ENCODE data around the gene AP2B1.
"Not testable (repeated sequence)": the region's sequence is repeated elsewhere in the genome, so short reads cannot be mapped to it uniquely, and the experiment has no call there.

AP2B1 gene

DNA sequence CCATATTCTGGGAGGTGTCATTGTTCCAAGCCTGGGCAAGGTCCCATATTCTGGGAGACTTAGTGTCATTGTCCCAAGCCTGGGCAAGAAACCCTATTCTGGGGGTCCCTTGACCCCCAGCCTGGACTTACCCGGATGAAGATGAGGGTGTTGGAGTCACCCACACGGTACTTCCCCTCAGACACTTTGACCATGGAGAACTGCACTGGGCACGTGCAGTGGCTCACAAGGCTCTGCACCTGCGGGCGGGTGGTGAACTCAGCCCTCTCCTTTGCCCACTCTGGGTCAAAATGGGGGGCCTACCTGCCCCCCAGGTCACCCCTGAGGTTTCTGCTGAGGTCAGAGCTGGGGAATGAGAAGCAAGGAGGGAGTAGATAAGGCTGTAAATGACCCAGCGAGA, 161.9 kb downstream of the AP2B1 start:
- DNase-seq (ENCODE audit: low read depth): no peak

DNA sequence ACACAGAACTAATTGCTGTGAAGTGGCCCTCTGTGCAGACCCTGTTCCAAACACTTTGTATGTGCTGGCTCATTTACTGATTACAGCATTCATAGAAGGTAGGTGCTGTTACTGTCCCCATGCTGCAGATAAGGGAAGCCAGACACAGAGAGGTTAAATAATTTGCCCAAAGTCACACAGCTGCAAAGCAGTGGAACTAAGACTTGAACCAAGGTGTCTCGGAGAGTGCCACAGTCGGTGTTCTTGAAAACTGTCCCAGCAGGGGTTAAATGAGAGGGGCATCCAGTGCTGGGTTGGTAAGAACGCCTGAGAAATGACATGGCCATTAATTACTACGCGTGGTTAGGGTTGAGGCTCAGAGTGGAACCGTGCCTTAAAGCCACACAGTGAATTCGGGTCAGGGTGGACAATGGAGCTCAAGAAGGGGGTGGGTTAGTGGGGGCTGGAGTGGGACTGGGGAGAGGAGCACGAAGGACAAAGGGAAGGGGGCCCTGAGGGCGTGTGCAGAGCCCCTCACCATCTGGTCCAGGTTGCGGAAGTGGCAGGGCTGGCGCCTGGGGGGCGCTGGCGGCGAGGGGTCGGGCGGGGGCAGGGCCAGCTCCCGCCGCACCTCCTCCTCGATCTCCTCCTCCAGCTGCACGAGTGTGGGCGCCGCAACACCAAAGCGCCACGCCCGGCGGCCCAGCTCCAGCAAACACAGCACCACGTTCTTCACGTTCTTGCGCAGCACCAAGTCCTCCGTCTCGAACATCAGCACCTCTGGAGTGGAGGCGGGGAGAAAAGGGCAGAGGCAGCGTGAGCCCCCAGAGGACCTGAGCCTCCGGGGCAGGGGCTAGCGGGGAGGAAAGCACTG, 162.7 kb downstream of the AP2B1 start:
- DNase-seq (ENCODE audit: low read depth): no peak

DNA sequence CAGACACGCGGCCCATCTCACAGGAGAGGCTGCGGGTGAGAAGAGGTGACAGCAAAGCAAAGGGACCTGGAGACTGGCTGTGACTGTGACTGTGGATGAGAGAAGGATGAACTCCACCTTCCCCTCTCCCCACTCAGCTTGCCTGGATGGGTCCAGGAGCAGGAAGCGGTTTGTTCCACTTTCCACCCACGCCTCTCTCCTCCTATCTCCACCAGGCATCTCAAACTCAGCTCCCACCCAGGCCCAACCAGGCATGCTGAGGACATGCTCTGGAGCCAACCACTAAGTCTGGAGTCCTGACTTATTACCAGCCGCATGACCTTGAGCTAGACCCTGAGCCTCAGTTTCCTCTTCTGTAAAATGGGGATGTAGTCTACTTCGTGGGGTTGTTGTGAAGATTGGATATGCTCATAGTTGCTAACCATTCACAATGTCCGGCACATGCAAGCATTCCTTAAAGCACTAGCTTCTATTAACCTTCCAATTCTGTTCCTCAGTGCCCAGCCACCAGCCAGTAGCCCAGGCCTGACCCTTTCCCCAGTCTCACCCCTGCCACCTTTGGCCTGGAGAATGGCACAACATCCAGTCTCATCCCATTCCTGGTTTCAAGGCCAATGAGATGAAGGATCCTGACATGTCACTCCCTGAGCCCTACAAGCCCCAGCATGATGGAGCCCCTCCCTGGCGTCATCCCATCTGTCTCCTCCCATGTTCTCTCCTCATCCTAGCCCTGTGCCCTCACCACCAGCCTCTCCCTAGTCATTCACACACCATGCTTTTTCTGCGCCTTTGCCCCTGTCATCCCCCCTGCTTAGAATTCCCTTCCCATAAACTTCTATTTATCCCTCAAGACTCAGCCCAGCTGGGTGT, 163.6 kb downstream of the AP2B1 start:
- no peak for DNase-seq (ENCODE audit: low read depth)

DNA sequence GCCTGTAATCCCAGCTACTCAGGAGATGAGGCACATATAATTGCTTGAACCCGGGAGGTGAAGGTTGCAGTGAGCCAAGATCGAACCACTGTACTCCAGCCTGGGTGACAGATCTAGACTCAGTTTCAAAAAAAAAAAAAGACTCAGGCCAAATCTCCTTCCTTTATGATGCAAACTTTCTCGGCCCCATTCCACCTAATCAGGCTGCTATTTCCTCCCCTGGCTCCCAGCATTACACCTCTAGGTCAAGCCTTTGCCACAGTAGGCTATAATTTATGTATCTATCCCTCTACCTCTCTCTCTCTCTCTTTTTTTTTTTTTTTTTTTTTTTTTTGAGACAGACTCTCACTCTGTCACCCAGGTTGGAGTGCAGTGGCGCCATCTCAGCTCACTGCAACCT, 164.4 kb downstream of the AP2B1 start:
- not testable (repeated sequence) for DNase-seq (ENCODE audit: low read depth)

DNA sequence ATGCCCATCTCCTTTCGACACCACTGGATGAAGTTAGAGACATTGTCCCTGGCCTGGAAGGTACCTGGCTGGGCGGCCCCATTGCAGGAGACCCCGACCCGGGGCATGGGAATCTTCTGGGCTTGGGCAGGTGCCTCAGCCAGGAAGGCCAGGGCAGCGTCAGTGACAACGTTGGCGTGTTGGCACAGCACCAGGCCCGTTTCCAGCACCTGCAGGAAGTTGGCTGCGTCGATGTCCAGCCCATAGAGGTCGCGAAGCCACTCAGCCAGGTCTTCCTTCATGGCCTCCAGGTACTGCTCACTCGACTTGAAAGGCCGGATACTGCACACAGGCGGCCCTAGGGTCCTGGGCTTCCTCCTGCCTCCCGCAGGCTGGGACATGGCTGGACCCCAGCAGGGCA, 165.3 kb downstream of the AP2B1 start:
- no peak for DNase-seq (ENCODE audit: low read depth)

DNA sequence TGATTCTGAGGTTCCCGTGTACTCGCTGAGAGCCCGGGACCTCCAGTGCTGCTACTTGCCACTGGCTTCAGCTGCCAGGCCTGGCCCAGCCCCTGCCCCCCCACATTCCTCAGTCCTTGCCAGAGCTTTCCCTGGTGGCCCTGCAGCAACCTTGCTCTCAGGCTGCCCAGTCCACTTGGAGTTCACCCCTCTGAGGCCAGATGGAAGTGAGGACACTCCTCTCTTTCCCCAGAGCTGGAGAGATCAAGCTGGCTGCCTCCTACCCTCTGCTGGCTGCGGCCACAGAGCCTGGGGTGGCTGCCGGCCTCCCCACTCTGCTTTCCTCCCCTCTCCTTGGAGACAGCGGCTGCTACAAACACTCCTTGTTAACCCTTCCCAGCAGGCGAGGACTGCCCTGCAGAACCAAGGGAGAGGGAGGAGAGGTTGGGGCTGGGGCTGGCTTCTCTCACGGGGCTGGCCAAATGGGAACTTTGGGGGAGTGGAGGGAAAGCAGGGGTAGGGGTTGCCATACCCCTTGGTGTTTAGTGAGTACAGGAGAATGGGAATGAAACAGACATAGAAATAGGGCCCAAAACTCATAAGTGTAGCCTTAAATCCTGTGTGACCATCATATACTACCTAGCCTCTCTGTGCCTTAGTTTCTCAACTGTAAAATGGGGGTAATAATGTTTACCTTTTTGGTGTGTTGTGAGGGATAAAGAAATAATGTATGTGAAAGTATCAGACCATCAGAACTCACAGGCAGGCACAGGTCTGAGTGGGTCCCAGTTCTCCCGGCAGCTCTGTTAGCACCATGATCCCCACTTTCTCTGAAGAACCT, 166.0 kb downstream of the AP2B1 start, which contains the start of gene GAS2L2:
TSS of gene GAS2L2 (minus strand) at position 295 of the 820 bp plus-strand sequence. CDS start 389 bp downstream, outside the sequence.
- DNase-seq (ENCODE audit: low read depth): no peak

DNA sequence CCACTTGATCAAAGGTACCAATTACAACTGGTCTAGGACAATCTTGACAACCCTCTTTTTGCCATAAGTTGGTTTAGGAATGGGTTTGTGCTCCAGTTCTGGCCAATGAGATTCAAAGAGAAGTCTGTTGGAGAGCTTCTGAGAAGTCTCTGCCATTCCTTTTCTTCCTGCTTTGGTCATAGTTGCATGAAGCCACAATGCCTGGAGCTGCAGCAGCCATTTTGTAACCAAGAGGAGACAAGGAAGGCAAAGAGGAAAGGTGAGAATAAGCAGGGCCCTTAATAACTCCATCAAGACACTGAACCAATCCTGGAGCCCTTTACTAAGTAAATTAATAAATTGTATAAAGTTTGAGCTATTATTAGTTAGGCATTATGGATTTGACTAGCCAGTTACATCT, 170.1 kb downstream of the AP2B1 start:
- DNase-seq (ENCODE audit: low read depth): no peak

DNA sequence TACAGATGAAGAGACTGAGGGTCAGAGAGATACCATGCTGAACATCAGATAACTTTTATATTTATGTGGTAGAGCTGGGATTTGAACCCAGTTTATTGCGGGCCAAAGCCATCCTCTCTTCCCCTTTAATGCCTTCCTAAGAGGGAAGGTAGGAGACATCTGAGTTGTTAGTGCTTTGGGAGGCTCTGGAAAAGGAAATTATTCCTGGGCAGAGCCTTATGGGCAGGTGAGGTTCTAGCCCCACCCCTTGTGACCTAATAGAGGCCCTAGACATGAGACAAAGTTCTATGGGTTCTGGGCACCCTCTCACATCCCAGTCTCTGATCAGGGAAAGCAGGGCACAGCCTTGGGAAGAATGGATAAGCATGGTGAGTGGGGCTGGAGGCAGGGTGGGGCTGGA, 173.5 kb downstream of the AP2B1 start, which contains the start of gene C17orf50:
TSS of gene C17orf50 (plus strand) at position 301 of the 400 bp plus-strand sequence. CDS start at position 356, 55 bp downstream.
- no peak for DNase-seq (ENCODE audit: low read depth)

DNA sequence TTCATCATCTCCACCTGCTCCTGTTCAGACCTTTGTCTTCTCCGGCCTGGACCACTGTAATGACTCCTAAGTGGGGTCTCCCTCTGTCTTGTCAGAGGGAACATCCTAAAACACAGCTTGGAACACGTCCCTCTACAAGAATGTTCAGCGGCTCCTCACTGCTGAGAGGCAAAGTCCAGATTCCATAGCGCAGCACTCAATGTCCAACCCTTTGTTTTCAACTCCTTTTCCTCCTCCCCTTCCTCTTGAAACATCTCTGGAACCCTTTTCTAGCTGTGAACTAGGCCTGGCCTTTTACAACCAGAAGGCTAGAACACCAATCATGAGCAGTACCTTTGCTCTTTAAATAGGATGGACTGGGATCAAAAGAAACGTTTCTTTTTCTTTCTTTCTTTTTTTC, 174.5 kb downstream of the AP2B1 start:
- no peak for DNase-seq (ENCODE audit: low read depth)

DNA sequence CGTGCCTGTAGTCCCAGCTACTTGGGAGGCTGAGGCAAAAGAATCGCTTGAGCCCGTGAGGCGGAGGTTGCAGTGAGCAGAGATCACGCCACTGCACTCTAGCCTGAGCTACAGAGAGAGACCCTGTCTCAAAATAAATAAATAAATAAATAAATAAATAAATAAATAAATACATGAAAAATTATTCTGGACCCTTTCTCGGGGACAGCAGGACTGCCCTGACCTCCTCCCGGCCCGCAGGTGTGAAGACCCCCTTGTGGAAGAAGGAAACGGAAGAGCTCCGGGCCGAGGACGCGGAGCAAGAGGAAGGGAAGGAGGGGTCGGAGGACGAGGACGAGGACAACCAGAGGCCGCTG, 176.6 kb downstream of the AP2B1 start:
- no peak for DNase-seq (ENCODE audit: low read depth)

DNA sequence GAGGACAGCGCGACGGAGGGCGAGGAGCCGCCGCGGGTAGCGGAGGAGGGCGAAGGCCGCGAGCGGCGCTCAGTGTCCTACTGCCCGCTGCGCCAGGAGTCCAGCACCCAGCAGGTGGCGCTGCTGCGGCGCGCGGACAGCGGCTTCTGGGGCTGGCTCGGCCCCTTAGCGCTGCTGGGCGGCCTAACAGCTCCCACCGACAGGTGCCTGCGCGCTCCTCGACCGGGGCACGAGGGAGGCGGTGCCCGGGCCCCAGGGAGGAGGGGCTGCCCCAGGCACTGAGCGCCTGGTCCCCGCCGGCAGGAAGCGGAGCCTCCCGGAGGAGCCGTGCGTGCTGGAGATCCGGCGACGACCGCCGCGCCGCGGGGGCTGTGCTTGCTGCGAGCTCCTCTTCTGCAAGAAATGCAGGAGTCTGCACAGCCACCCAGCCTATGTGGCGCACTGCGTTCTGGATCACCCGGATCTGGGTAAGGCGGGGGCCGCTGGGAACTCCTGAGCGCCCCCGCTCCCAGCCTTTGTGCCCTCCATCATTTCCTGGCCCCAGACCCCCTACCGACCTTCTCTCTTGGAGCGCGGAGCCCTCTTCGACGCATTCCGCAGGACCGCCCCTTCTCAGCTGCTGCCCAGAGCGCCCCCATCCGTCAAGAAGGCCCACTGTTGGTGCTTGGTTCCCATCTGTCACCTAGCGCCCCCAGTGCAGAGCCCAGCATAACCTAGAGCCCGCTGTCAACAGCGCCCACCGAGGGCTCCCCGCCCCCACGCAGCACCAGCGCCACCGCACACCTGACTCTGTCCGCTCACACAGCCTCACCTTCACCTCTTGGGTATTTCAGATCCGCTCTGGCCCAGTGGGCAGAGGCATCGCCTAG, 177.2 kb downstream of the AP2B1 start:
- DNase-seq (ENCODE audit: low read depth): no peak

DNA sequence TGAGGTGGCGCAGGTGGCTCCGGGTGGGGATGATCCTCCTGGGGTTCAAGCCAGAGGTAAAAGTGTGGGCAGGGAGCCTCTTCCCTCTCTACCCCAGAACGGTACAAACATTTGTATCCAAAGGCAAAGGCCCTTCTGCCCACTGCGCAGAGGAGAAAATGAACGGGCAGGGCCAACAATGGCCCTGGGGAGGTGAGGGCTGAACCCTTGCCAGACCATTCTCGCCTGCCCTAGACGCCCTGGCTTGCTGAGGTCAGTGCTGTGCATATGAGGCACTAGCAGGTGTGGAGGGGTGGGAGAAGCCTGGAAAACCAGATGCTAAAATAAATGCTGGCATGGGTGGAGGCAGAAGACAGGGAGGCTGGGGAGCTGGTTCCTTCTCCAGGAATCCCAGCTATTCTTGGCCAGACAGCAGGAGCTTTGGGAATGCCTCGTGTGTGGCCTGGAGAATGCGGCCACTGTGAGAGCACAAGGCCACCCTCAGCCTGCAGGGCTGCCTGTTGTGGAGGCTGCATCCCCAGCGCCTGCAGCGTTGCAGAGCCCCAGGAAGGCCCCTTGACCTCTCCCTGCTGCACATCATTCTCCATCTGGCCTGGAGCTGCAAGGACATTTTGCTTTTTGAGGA, 178.1 kb downstream of the AP2B1 start:
- DNase-seq (ENCODE audit: low read depth): no peak

DNA sequence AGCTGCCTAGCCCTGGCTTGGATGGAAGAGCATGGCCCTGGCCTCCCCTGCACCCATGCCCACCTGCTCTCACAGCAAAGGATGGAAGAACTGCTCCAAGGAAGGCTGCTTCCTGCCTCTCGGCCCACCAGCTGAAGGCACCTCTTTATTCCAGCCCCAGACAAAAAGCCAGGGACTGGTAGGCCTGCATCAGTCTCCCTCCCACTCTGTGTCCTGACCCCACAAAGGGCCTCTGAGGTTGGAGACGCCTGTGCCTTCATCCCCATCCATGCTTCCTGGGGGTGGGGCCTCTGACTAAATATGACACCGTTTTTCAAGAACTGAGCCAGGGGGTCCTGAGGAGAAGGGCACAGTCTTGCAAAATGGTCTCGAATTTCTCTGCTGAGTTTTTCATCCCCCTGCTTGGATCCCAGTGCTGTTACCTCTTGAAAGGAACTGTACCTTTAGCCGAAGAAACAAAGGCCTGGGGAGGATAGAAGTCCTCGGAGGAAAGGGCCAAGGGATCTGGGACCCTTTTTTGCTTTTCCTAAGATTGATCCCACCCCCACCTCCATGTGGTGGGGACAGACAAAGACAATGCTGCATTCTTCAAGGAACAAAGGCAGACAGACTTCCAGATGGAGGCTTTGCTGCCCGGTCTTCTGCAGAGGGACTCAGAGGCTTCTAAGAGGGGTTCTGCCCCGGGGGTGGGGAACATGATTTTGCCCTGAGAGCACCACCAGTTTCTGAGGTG, 178.8 kb downstream of the AP2B1 start:
- DNase-seq (ENCODE audit: low read depth): no peak

DNA sequence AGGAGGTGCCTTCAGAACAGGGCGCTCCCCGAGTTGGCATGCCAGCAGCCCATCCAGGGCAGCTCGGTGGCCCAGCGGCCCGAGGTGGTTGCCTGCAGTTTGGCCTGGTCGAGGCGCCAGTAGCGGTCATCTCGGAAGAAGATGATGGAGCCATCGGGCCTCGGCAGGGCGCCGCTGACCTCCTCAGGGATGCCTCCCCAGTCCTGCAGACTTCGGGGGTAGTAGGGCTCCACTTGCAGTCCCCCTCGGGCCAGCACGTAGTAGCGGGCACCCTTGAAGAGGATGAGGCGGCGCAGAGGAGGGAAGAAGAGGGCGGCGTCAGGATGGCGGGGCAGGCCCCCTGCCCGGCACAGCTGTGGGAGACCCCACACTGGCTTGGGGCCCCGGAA, 179.4 kb downstream of the AP2B1 start:
- no peak for DNase-seq (ENCODE audit: low read depth)

DNA sequence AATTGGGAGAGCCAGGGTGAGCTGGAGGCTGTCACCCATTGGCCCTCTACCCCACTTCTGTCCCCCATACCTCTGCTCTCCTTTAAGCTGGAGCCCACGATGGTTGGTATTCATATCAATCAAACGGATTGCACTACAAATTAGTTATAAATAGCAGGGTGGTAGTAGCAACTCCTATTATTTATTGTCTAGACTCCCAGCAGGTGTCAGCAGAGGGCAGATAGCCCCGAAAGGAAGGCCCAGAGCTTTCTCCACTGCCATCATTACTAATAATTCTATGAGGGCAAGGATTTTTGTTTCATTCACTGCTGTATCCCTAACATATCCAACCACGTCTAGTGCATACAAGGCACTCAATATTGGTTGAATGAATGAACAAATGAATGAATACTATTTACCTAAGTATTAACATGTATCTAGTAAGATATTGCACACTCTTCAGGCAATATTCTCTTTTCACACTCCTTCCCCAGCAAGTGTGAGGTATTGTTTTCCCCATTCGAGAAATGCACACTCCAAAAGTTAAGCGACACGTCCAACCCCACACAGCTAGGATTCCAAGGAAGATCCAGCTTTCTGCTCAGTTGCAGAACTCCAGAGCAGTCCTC, 179.9 kb downstream of the AP2B1 start:
- DNase-seq (ENCODE audit: low read depth): no peak

DNA sequence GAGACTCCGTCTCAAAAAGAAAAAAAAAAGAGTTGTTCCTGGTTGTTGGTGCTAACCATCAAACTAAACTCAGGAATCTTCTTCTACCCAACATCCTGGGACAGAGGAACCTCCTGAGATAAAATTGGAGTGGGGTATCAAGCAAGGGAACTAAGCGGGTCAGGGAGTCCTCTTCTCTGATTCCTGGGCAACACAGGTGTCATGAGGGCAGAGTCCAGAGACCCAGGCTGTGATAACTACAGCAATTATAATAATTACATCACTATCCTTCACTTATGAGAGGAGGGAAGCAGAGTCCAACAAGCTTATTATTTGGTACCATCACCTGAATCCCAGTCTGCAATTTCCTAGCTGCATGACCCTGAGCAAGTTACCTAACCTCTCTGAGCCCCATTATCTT, 181.7 kb downstream of the AP2B1 start:
- no peak for DNase-seq (ENCODE audit: low read depth)

DNA sequence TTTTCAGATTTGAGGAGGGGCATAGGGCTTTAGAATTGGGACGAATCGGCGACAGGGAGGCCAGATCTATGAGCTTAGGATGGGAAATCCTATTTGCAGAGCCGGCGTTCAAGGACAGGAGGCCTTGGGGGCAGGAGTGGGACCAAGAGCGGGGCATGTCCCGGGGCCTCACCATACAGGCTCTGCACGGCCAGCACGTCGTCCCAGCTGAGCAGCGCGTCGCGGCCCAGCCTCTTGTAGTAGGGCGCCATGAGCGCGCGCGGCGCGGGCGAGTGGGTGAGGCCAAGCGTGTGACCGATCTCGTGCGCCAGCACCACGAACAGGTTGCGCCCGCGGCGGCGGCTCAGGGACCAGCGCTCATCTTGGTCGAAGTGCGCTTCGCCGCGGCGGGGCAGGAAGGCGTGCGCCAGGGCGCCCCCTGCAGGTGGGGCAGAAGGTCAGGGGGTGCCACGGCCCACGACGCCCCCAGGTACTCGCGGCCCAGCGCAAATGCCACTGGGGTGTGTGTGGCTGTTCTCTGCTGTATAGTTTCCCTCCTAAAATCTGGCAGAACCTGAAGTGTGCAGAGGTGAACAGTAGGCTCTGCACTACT, 182.9 kb downstream of the AP2B1 start:
- DNase-seq (ENCODE audit: low read depth): no peak

DNA sequence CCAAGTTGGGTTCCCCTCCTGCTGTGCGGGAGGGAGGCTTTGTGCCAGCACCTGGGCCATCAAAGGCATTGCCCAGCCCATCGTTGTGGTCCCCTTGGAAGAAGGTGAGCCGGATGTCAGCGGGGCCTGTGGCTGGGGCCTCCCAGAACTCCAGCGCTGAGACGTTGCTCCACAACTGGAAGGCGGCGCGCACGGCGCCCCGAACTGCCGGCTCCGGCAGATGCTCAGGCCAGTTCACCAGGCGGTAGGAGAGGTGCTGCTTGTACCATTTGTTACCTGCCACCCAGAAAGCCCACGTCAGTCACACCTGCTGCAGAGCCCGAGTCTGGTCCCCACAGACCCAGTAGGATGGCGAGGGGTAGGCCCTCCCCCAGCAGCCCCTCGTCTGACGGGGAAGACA, 186.0 kb downstream of the AP2B1 start:
- no peak for DNase-seq (ENCODE audit: low read depth)
